ENCODE measurements around the gene GLI2. TPM values are rescaled to one million over a fixed set of nuclear protein-coding genes. Genes with fewer than 3 reads are reported as not detected.

GLI2 gene
- total and polyA plus RNA-seq, 2 of the 13 experiments (the other 11 are each of a cell fraction or from before 2014, with no cell fraction given) = not detected

- Histone ChIP-seq H4K20me1 (ENCODE audit: insufficient read depth, low read length) (no peaks in the 10 kb centered on the region; the same call in 1 of the 2 replicates), H3K9me3 (ENCODE audit: low read length) (peaks cover 6% of the 10 kb centered on the region; the same call in 1 of the 2 replicates), H3K4me1 (ENCODE audit: insufficient read depth, low read length) (no peaks in the 10 kb centered on the region), H3K27ac (ENCODE audit: extremely low read length, insufficient read depth, low read length) (no peak overlapping the region), H3K9ac (ENCODE audit: insufficient read depth, low read depth, low read length) (no peak overlapping the region), H3K27me3 (ENCODE audit: control insufficient read depth in 1 of 2, insufficient read depth in 2 of 2, low read length in 2 of 2) (peaks cover 0 to 32% of the 10 kb centered on the region in 2 experiments; a peak in 4 of 5 replicates), H3K79me2 (ENCODE audit: insufficient read depth, low read length) (no peaks in the 10 kb centered on the region), H2AFZ (ENCODE audit: low read length) (no peak overlapping the region), H3K4me3 (replicated peaks in 1 of 3; ENCODE audit: insufficient read depth in 1 of 3, low read depth in 2 of 3, low read length in 3 of 3) (no peak overlapping the region), H3K36me3 (replicated peaks in 1 of 2; ENCODE audit: control insufficient read depth in 1 of 2, insufficient read depth in 2 of 2, low read length in 2 of 2) (no peaks in the 10 kb centered on the region), H3K4me2 (ENCODE audit: low read depth, low read length) (no peak overlapping the region)
- no peak for DNase-seq (ENCODE audit: low spot score)
- no peak for FAIRE-seq
- ATAC-seq = no peak
- in situ Hi-C loops (cut with HindIII; ENCODE audit: extremely low pct_ligation_motif_present, low pct_unique_long_range_greater_than_20kb) = no loop called here
- no TSS peak for BruUV-seq (replicated peaks)
- CTCF ChIA-PET (ENCODE audit: low intra/inter-chr PET ratio, low total read pairs) = no interaction called here
- POLR2A ChIA-PET = no interaction called here
- intact Hi-C loops (cut with micrococcal nuclease; ENCODE audit: unreplicated experiment) = no loop called here
- no peak for TF ChIP-seq CBX5 (CRISPR knock-in tag; IDR thresholded peaks at IDR 0.05; ENCODE audit: borderline replicate concordance)
- no peak for TF ChIP-seq ZNF124 (CRISPR knock-in tag; IDR thresholded peaks at IDR 0.05)
- TF ChIP-seq BRF2 (CRISPR knock-in tag; IDR thresholded peaks at IDR 0.05) = no peak
- no peak for TF ChIP-seq IRX3 (CRISPR knock-in tag; IDR thresholded peaks at IDR 0.05; ENCODE audit: borderline replicate concordance, low read depth)
- TF ChIP-seq CHD4 (IDR thresholded peaks at IDR 0.05; ENCODE audit: borderline replicate concordance, low read length) = no peak
- no peak for TF ChIP-seq FLYWCH1 (CRISPR knock-in tag; IDR thresholded peaks at IDR 0.05)
These were observed 9.4 kb upstream of the GLI2 start for GRCh38 chr2:120726245-120726644.
